ENCODE results near the gene DKKL1. TPM values are rescaled to one million over a fixed set of nuclear protein-coding genes. Genes with fewer than 3 reads are reported as not detected.

Gene DKKL1
- total and polyA plus RNA-seq, 2 experiments from 2014 or later: 11.0 to 14.0 TPM

DNA sequence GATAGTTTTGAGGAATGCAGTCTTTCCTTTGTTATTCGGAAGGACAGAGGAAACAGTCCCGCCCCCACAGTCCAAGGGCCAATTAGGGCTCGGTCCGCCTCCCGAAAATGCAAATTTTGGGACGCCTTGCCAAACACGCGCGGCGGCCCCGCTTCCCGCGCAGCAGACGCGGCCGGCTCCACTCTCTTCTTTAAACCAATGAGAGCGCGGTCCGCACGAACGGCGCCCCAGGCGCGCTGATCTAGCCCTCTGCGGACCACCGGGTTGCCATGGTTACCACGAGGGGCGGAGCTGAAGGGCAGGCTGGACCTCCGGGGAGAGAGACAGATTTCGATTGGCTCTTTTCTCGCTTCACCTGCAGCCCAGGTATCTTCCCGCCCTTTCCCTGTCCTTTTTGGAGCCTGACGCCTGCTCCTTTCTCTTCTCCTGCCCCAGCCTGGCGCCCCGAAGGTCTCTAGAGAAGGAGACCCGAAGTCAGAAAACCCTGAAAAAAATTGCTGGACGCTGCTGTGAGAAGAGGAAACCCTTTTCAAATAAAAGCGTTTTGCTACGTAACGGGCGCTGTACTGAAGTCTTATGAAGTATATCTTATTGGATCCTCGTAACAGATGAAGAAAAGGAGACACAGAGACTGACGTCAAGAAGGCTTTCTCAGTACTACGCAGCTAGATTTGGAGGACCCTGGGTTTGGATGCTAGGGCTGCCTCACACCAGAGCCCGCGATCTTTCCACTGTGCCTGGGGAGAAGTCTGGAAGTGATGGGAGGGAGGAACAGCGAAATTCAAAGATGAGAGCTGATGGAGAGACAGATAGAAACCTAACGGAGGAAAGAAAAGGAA, 57.6 kb downstream of the DKKL1 start:
- no peaks in the 10 kb centered on the region for H3K9me3 ChIP-seq (ENCODE audit: low read depth)
- no peak overlapping the region for H3K4me3 ChIP-seq
- H3K27me3 ChIP-seq: peaks cover 47% of the 10 kb centered on the region
- DNase-seq (ENCODE audit: low read depth in 1 of 2, low spot score in 1 of 2): peak; percentile 81 to 87
- no peak overlapping the region for H3K27ac ChIP-seq
- H3K4me1 ChIP-seq (ENCODE audit: low read depth): peaks cover 15% of the 10 kb centered on the region
- TF ChIP-seq, protein P1, sequence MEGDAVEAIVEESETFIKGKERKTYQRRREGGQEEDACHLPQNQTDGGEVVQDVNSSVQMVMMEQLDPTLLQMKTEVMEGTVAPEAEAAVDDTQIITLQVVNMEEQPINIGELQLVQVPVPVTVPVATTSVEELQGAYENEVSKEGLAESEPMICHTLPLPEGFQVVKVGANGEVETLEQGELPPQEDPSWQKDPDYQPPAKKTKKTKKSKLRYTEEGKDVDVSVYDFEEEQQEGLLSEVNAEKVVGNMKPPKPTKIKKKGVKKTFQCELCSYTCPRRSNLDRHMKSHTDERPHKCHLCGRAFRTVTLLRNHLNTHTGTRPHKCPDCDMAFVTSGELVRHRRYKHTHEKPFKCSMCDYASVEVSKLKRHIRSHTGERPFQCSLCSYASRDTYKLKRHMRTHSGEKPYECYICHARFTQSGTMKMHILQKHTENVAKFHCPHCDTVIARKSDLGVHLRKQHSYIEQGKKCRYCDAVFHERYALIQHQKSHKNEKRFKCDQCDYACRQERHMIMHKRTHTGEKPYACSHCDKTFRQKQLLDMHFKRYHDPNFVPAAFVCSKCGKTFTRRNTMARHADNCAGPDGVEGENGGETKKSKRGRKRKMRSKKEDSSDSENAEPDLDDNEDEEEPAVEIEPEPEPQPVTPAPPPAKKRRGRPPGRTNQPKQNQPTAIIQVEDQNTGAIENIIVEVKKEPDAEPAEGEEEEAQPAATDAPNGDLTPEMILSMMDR (IDR thresholded peaks at IDR 0.05; ENCODE audit: low read depth, low read length): no peak
- H3K36me3 ChIP-seq: no peaks in the 10 kb centered on the region

- peaks cover 15% of the 10 kb centered on the region for H3K4me1 ChIP-seq (ENCODE audit: low read depth)
- TF ChIP-seq, protein P1 (IDR thresholded peaks at IDR 0.05; ENCODE audit: low read depth, low read length): no peak
- H3K4me3 ChIP-seq: no peak overlapping the region
- no peaks in the 10 kb centered on the region for H3K36me3 ChIP-seq
- H3K27ac ChIP-seq: no peak overlapping the region
- no peaks in the 10 kb centered on the region for H3K9me3 ChIP-seq (ENCODE audit: low read depth)
- DNase-seq (ENCODE audit: low read depth in 1 of 2, low spot score in 1 of 2): no peak
- peaks cover 53% of the 10 kb centered on the region for H3K27me3 ChIP-seq
Observed at GRCh38 chr19:49421878-49422202, 58.2 kb downstream of the DKKL1 start.

- peaks cover 60% of the 10 kb centered on the region for H3K27me3 ChIP-seq
Observed at GRCh38 chr19:49422407-49423070, 58.9 kb downstream of the DKKL1 start.

DNA sequence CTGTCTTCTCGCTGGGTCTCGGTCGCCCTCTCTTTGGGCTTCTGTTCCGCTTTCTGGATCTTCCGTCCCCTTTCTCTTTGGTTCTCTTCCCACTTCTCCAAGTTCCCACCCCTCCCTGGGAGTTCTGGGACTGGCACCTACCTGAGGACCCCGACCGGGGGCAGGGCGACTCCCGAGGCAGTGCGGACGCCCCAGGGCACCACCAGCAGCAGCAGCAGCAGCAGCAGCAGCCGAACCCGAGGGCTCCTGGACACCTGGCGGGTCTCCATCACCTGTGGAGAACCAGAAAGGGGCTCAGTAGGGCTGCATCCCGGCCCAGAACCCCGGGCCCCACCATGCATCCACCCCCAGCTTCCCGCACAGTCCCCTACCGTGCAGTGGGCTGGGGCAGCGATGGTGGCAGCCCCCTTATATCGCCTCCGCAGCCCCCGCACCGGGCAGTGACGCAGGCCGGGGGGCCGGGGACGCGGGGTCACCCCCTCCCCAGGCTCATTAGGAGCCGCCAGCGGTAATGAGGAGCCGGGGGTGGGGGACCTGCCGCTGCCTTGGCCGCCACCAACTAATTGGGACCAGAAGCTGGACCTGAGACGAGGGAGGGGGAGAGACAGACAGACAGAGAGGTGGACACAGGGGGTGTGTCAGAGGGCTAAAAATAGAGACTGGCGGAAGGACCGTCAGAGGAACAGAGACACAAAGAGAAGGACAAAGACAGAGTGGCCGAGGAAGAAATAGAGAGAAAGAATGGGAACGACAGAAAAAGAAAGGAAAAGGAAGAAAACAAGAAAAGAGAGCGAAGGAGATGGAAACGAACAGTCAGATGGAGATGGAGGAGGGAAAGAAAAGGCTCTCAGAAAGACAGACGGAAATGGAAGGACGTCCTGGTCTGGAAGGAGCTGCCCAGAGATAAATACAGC, 59.7 kb downstream of the DKKL1 start, which contains the start of gene PTH2:
PTH2 (minus strand) TSS at position 371 of the 914 bp plus-strand sequence; CDS start at position 269, 102 bp downstream.
- H3K4me3 ChIP-seq: peak within 1 kb of the TSS; percentile 14
- H3K27me3 ChIP-seq: peaks cover 68% of the 10 kb centered on the region
- H3K4me1 ChIP-seq (ENCODE audit: low read depth): peaks cover 20% of the 10 kb centered on the region
- DNase-seq (ENCODE audit: low read depth in 1 of 2, low spot score in 1 of 2): no peak
- TF ChIP-seq, protein P1 (IDR thresholded peaks at IDR 0.05; ENCODE audit: low read depth, low read length): no peak
- no peak within 1 kb of the TSS for H3K27ac ChIP-seq
- H3K36me3 ChIP-seq: no peaks in the 10 kb centered on the region
- H3K9me3 ChIP-seq (ENCODE audit: low read depth): no peaks in the 10 kb centered on the region

More at GRCh38 chr19:49422407-49423070, 58.9 kb downstream of the DKKL1 start:
- DNase-seq (ENCODE audit: low read depth in 1 of 2, low spot score in 1 of 2): peak; percentile 46 to 85
- H3K36me3 ChIP-seq: no peaks in the 10 kb centered on the region
- H3K4me3 ChIP-seq: peak overlapping the region; percentile 14
- H3K27ac ChIP-seq: no peak overlapping the region
- peaks cover 15% of the 10 kb centered on the region for H3K4me1 ChIP-seq (ENCODE audit: low read depth)
- TF ChIP-seq, protein P1 (IDR thresholded peaks at IDR 0.05; ENCODE audit: low read depth, low read length): peak; percentile 40
- H3K9me3 ChIP-seq (ENCODE audit: low read depth): no peaks in the 10 kb centered on the region

DNA sequence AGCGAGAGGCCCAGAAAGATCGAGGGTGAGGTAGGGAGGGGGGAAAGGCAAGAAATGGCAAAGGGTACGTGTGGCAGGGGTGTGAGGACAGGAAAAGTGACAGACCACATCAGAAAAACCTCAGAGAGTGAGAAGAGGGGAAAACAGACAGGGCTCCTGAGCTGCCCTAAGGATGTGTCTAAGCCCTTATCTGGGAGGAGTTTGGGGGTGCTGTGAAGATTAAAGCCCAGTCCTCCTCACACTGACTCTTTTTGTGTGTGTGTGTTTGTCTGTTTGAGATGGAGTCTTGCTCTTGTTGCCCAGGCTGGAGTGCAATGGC, 60.3 kb downstream of the DKKL1 start:
- H3K4me3 ChIP-seq: peak overlapping the region; percentile 14

More for the DNA sequence above, 60.3 kb downstream of the DKKL1 start:
- peaks cover 74% of the 10 kb centered on the region for H3K27me3 ChIP-seq
- H3K9me3 ChIP-seq (ENCODE audit: low read depth): no peaks in the 10 kb centered on the region
- H3K4me1 ChIP-seq (ENCODE audit: low read depth): peaks cover 20% of the 10 kb centered on the region
- no peak for DNase-seq (ENCODE audit: low read depth in 1 of 2, low spot score in 1 of 2)
- H3K36me3 ChIP-seq: no peaks in the 10 kb centered on the region
- H3K27ac ChIP-seq: no peak overlapping the region
- TF ChIP-seq, protein P1 (IDR thresholded peaks at IDR 0.05; ENCODE audit: low read depth, low read length): no peak

Measured in cardiac muscle cell (in vitro differentiated cells and primary cell).